D341Med (cell line): ENCODE data around the gene MISP.

ENCODE experiments used
- DNase-seq: peaks from one replicate; pipeline ENCODE4 v3.0.0; 2012; ENCODE audit warnings: low spot score

The MISP gene

DNA sequence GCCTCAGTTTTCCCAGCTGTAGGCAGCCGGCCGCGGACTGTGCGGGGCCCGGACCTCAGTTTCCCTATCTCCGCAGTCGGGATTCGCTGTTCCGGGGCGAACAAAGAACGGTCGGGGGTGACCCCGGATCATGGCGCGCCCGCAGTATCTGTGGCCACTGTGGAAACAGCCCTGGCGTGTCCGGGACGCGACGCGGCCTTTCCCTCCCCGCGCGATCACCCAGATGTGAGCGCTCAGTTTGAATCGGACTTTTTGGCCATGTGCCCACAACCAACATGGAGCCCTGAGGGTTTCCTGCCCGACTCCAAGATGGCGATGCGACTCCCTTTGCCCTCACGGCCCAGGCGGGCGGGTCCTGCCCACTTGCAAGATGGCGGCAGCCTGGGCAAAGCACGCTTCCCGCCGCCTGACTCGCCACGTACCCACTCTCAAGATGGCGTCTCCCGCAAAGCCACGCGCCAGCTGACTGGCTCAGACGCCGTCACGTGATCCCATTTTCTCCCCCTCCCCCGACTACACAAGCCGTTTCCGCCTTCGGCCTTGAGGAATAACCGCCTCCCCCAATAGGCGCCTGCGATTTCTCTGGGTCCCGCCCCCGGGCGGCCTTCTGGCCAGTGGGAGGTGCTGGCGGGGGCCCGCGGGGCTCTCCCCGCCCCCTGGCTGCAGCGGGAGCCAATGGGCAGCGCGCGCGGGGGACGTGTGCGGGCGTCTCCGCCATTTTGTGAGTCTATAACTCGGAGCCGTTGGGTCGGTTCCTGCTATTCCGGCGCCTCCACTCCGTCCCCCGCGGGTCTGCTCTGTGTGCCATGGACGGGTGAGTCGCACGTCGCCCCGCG, 46.0 kb downstream of the MISP start, which contains the start of gene PTBP1:
Gene PTBP1 (plus strand): TSS at position 761 of the 836 bp plus-strand sequence. CDS start 46 bp downstream, at position 807.
- peak; percentile 99 for DNase-seq

DNA sequence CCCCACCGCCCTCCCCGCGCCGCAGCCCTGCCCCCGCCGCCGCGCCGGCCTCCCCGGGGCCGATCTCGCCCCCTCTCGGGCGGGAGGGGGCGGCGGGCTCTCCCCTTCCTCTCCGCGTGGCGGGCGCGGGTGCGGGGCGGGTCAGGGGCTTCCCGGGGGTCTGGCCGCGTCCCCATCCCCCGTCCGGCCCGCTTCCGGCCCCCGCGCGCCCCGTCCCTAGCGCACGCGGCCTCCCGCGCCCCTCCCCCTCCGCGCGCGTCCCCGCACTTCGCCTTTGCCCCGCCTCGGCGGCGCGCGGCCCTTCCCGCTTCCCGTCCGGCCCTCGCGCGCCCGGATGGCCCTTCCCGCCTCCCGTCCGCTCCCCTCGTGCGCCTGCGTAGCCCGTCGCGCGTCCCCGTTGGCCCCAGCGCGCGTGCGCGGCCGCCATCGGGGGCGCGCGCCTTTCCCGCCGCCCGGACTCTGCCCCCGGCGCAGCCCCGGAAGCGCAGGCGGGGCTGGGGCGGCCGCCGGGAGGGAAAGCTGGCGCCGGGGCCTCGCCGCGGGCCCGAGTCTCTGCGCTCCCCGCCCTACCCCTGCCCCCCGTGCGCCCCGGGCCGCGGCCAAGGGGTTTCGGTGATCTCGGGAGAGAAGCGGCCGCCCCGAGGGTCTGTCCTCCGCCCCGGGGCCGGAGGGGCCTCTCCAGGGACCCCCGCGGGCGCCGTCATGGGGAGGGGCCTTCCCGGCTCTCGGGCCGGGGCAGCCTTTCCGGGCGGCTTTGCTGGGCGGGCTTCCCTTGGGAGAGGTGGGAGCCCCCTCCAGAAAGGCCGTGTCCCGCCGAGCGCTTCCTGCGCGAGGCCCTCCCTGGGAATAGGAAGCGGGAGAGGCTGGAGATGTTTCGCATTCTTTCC, 46.9 kb downstream of the MISP start:
- DNase-seq, result peak; percentile 99

DNA sequence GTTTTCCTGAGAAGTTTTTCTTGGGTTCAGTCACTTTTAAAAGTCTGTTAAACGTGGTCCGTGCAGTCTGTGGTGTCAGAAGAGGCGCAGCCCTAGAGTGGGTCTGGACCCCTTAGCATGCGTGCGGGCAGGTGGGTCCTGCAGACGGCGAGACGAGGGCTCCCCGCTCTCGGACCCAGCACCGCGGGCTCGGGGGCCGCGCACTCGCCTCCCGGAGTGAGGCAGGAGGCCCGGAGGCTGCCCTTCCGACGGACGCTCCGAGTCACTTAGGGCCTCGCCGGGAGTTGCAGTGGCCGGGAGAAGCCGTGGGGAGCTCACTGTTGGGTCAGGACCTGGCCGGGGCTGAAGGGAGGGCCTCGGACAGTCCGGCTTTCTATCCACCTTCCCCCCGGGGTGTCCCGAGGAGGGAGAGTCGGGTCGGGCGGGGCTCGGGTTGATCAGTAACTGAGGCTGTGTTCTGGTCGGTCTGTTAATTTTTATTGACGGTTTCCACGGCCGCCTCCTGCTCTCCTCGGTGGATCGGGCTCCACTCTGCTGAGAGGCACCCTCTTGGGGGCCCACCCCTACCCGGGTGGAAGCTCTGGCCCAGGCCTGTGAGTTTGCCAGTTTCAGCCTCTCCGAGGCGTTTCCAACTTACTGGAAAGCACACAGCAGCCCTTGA, 47.6 kb downstream of the MISP start:
- no peak for DNase-seq

DNA sequence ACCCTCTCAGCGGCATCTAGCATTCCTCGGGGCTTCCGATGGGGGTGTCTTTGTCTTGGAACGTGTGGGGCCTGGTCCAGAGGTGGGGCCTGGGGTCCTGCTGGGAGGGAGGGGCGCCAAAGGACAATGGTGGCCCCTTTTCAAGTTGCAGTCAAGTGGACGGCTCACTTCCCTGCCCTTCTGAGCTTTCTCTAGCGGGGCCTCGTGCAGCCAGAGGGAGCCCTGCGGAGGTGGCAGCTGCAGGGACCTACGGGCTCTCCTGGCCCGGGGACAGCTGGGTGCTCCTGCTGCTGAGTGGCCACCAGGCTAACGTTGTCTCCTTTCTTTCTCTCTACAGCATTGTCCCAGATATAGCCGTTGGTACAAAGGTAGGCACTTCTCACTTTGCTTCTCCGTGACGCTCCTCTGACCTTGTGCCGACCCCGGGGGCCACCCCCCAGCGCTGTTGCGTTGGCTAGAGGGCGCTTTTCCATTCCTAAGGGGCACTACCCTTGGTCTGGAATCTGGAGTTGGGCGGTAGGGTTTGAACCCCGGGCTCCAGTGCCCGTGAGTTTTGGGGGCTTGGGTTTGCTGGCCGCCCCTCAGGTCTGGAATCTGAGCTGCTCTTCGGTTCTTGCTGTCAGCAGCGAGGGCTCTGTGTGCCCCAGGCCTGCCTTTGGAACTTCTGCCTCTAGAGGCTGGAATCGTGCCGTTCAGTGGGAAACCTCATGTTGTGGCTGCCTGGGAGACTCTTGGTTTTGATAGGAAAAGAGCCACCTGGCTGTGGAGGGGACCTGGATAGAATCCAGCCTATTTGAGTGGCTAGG, 48.4 kb downstream of the MISP start:
- DNase-seq, result no peak

DNA sequence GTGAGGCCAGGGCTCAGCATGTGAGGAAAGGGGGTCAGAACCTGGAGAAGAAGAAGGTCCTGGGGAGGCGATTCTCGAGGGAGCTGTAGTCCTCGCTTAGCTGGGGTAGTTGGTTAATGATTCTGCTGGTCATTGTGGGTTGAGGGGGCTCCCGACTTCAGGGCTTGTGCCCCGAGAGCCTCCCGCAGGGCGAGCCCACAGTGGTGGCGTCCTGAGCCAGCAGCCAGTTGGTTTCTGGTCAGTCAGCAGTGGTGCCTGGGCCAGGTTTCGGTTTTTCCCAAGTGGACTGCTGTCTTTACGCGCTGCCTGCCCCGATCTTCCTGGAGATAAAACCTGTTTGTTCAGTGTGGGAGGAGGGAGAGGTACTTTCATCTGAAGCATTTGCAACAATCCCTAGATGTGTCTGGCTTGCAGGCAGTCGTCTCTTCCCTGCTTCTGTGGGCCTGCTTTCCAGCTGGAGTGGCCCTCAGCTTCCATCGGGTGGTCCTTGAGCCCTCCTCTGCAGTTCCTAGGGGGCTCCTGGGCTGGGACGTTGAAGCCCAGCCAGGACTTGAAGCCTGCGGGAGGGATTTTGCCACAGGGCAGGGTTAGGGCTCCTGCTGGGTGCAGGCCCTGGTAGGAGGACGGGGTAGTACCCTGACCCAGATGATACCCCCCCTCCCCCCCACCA, 49.6 kb downstream of the MISP start:
- DNase-seq, result no peak

DNA sequence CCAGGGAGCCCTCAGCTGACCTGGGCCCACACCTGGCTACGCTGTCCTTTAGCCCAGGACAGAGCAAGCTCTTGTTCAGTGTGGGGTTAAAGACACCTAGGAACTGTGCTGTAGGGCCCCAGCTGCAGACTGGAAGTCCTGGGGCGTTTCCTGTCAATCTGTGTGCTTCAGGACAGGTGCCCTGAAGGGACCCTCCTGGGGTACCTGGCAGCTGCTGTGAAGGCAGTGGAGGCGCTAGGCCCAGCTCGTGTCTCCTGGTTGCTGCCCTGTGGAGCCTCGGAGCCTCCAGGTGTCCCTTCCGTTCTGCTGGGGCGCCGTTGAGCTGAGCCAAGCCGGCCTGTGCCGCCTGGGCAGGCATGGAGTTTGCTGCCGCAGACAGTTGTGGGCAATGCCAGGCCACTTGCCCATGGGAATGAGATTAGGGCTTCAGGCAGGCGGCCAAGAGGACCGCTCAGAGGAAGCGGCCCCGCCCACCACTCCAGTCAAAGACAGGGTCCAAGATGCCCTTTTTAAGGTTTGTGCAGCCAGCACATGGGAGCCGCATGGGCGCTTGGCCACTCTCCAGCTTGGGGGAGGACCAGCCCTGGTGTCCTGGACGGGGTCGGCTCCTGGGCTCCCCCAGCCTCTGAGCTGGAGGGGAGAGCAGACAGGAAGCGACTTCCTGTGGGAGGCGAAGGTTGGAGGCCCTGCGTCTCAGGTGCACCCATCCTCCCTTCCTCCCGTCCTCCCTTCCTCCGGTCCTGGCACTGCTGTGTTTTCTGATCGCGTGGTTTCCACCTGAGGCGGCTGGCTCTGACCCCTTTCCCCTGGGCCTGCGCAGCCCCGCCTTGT, 50.3 kb downstream of the MISP start:
- peak; percentile 55 for DNase-seq

DNA sequence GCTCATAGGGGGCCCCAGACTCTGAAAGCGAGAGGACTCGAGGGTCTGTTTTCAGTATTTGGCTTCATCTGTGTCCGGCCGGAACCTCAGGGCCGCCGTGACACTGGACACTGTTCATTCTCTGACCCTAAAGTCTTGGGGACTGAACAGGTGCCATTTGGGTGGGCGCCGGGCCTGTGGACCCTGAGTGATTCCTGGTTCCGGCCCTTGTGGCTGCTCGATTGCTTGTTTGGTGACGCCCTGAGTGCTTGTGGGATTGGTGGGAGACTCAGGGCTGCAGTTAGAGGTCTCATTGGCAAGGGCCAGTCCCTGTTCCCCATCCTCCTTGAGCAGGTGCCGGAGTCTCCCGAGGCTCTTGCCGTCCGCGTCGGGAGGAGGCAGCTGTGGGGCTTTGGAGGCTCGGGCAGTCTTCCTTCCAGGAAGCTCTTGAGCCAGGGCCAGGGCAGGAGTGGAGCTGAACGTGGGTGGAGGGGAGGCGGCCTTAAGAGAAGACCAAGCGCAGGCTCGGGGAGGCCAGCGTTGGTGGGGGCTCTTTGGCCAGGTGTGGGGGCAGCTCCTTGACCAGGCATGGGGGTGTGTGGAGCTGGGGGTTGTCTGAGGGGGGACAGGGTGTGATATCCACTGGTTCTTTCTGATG, 51.1 kb downstream of the MISP start:
- no peak for DNase-seq

DNA sequence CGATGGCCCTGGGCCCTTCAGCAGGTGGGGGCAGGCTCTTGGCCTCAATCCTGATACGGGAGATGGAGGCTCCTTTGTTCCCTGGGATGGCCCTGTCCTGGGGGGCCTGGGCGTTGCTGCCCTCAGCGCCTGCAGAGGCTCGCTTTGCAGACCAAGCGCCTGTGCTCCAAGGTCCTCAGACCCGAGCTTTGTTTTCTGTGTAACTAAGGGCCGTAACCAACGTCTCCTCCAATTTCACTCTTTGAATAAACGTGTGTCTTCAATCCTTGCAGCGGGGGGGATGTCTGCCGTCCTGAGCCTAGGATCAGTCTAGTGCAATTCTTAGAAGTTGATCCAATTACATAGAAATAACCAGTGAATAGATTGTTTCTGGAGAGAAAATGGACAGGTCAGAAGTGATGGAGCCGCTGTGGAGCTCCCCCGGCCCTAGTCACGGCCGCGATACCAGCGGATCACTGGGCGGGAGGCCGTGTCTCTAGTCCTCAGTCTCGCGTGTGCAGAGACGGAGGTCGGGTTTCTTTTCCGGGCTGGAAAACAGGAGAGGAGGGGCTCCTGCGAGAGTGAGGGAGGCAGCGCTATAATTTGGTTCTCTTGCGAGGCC, 51.7 kb downstream of the MISP start:
- no peak for DNase-seq

DNA sequence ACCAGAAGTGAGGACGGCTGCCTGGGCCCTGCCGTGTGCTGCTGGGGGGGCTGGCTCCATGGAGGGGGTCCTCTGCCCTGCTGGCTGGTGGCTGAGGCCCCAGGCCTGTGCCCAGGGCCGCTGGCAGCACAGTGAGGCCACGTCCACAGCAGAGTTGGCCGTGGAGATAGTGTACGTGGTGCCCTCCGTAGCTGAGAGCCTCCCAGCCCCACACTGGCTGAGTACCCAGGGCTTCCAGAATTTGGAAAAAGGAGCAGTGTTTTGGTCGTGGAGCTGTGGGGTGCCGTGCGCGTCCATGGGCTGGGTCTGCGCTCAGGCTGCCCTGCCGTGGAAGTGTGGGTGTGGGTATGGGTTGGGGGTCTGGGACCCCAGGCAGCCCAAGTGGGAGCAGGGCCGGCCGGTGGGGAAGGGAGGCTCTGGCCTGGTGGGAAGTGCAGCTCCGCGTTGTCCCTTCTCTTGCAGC, 52.2 kb downstream of the MISP start:
- no peak for DNase-seq

DNA sequence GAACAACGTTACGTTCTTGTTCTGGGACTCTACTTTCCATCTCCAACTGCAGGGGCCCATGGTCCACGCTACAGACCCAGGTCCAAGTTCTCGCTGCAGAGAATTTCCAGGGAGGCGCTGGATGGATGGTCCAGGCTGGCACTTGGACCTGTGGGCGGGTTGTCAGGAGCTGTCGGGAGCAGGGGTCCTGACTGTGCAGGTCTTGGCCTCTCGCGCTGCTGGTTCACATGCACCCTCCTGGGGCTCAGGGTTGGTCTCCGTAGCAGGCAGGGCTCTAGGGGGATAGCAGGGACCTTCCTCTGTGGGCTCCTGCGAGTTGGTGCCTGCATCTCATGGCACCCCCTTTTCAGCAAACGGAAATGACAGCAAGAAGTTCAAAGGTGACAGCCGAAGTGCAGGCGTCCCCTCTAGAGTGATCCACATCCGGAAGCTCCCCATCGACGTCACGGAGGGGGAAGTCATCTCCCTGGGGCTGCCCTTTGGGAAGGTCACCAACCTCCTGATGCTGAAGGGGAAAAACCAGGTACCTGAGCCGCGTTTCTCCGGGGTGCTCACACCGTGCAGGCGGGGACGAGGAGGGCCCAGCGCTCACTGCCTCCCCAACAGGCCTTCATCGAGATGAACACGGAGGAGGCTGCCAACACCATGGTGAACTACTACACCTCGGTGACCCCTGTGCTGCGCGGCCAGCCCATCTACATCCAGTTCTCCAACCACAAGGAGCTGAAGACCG, 52.9 kb downstream of the MISP start:
- no peak for DNase-seq

DNA sequence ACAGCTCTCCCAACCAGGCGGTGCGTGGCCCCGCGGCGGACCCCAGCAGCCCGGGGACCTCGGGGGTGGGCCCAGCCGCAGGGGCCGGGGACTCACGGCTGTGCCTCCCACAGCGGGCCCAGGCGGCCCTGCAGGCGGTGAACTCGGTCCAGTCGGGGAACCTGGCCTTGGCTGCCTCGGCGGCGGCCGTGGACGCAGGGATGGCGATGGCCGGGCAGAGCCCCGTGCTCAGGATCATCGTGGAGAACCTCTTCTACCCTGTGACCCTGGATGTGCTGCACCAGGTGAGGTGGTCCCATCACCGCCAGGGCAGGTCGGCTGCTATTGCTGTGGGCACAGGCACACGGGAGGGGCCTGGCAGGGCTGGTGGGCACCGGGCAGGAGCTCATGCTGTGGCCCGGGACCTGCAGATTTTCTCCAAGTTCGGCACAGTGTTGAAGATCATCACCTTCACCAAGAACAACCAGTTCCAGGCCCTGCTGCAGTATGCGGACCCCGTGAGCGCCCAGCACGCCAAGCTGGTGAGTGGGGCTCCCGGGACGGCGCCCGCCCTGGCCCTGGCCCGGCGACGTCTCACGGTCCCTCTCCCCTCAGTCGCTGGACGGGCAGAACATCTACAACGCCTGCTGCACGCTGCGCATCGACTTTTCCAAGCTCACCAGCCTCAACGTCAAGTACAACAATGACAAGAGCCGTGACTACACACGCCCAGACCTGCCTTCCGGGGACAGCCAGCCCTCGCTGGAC, 53.7 kb downstream of the MISP start:
- DNase-seq, result no peak

DNA sequence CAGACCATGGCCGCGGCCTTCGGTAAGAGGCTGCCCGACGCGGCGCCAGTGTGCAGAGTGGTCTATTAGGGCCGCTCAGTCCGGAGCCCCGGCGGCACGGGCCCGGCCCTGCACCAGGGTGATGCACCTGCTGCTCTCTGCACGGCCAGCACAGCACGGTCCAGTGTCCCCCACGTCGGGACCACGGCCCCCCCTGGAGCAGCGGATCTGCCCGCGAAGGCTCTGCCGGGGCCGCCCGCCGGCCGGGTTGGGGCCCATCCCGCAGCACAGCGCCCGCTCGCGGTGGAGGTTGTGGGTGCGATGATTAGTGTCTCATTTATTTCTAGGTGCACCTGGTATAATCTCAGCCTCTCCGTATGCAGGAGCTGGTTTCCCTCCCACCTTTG, 54.2 kb downstream of the MISP start:
- no peak for DNase-seq

DNA sequence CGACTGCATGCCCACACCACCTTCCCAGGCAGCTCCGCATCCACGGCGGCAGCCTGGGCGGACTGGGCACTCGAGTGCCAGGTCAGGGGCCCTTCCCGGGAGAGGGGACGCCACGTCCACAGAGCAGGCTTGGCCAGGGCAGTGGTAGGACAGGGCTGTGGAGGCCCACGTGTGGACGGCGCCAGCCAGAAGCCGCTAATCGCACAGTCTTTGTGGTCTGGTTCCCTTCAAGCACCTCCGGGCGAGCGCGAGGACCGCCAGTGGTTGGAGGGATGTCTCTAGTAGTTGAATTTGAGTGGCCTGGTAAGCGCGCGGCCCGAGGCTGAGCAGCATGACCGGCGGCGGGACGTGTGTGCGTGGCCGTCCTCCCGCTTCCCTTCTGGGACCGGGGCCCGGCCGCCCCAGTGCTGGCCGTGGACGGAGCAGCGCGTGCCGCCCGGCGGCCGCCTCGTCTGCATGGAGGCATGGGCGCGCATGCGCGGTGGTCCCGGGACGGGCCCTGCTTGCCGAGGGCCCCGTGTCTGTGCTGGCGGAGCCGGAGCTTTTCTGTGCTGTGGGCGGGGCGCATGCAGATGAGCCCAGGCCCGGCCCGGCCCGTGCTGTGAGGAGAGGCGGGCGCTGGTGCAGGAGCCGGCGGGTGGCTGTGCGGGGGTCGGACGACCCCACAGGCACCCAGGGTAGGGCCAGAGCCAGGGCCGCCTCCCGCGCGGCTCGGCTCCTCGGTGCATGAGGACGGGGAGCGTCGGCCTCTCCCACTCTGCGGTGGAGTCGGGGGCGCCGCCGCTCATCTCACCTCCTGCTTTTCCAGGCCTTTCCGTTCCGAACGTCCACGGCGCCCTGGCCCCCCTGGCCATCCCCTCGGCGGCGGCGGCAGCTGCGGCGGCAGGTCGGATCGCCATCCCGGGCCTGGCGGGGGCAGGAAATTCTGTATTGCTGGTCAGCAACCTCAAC, 55.0 kb downstream of the MISP start:
- no peak for DNase-seq

DNA sequence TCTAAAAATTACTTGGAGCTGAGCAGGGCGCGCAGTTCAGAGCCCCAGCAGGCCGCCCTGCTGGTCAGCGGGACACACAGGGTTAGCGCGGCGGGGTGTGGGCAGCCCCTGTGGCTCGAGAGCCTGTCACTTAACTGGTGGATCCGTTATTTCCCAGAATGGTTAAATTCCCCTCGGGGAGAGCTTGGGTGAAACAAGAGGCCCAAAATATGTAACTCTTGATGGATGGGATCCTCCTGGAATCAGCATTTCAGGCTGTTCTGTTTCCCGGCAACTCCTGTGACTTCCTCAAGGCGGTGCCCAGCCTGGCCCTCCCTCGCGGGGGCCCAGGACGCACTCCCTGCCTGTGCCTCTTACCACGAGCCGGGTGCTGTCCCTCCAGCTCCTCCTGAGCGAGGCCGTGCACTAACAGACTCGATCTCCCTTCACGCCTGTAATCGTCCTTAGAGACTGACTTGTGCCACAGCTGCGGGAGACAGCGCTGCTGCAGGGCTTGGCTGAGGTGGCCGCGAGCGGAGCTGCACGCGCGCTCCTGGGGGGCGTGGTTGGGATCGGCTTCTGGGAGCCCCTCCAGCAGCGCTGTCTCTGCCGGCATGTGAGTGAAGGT, 56.0 kb downstream of the MISP start:
- DNase-seq, result no peak

DNA sequence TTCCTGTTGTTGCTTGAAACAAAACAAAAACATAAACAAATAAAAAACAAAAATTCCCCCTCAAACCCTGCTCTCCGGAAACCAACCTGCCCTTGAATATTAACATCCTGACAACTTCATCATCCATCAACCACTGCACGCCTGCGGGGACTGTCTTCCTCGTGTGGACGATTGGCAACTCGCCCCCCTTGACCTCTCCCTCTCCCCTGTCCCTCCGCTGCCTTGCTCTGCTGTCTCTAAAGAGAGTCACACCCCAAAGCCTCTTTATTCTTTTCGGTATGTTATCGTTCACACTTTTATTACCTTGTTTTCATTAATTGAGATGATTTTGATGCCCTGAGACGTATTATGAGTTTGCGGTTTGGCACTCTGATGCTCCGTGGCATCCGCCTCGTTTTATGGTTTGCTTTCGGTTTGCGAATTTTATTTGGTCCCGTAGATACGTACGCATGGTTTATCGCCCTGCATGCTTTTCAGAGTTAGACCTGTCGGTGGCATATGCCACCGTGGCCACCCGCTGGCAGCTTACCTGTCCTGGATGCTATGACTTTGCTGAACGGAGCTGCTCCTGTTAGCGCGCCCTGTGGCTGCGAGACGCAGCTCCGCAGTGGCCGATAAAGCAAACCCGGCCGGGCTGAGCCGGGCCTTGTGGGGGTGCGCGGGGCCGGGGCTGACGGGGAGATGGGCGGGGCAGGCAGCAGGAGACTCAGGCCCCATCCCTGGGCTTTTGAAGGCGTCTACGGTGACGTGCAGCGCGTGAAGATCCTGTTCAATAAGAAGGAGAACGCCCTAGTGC, 56.9 kb downstream of the MISP start:
- no peak for DNase-seq
